Measurements from ENCODE around the gene TNNI2. TPM values are rescaled to one million over a fixed set of nuclear protein-coding genes. Genes with fewer than 3 reads are reported as not detected.

Gene TNNI2
- total RNA-seq, 1 experiment from 2014 or later: not detected

DNA sequence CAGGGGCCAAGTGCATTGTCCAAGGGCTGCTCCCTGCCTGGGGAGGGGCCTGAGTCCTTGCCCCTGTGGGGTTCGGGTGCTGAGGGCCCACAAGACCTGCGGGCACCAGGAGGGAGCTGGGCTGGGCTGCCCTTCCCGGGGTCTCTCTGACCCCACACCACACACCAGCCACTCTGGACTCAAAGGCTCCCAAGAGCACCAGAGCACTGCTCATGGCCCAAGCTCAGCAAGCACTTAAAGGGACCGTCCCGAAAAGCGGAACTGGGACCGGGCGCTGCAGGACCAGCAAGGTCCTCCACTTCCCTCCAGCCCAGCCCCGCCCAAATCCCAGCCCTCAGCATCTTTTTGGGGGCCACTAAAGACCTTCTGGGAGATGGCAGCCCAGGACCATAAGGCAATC lies 19.4 kb downstream of the TNNI2 start:
- no peak for DNase-seq
- H3K14ac ChIP-seq (ENCODE audit: insufficient read depth, low read length): no peak overlapping the region
- no peaks in the 10 kb centered on the region for H3K79me1 ChIP-seq (ENCODE audit: insufficient read depth, low read depth, low read length, poor library complexity, severe bottlenecking)
- H3K23ac ChIP-seq (ENCODE audit: insufficient read length, low read depth, low read length): no peak overlapping the region
- H2AFZ ChIP-seq (ENCODE audit: low read length): no peak overlapping the region
- H3K79me2 ChIP-seq (ENCODE audit: insufficient read depth, low read length): no peaks in the 10 kb centered on the region
- Mint-ChIP-seq H3K27ac (no peak overlapping the region; a peak in 1 of 7 replicates), H3K4me1 (0 out of 4 replicates have a peak, but pooled peaks cover 0 to under 1% of the 10 kb centered on the region in 2 experiments), H3K4me3 (no peak overlapping the region), H3K27me3 (ENCODE audit: low read depth) (peaks cover 7% of the 10 kb centered on the region), H3K9me3 (no peaks in the 10 kb centered on the region), H3K36me3 (ENCODE audit: insufficient read depth in 1 of 3, low read depth in 3 of 3) (no peaks in the 10 kb centered on the region)
- WGBS (ENCODE audit: extremely low coverage, insufficient read length, low lambda C conversion rate): no CpG with 5 or more reads among the region's 9 CpGs
- H4K5ac ChIP-seq (ENCODE audit: insufficient read length, low read depth, low read length): no peak overlapping the region
- TF ChIP-seq, protein P1, sequence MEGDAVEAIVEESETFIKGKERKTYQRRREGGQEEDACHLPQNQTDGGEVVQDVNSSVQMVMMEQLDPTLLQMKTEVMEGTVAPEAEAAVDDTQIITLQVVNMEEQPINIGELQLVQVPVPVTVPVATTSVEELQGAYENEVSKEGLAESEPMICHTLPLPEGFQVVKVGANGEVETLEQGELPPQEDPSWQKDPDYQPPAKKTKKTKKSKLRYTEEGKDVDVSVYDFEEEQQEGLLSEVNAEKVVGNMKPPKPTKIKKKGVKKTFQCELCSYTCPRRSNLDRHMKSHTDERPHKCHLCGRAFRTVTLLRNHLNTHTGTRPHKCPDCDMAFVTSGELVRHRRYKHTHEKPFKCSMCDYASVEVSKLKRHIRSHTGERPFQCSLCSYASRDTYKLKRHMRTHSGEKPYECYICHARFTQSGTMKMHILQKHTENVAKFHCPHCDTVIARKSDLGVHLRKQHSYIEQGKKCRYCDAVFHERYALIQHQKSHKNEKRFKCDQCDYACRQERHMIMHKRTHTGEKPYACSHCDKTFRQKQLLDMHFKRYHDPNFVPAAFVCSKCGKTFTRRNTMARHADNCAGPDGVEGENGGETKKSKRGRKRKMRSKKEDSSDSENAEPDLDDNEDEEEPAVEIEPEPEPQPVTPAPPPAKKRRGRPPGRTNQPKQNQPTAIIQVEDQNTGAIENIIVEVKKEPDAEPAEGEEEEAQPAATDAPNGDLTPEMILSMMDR (conservative IDR thresholded peaks at IDR 0.05): no peak
- H3K4me2 ChIP-seq (ENCODE audit: insufficient read depth, insufficient read length, low read length): no peak overlapping the region
- no peak overlapping the region for H2BK120ac ChIP-seq (ENCODE audit: low read depth, low read length, poor library complexity, severe bottlenecking)
- H3K9ac ChIP-seq (ENCODE audit: extremely low read depth, insufficient read length, low read length): no peak overlapping the region
- H3K18ac ChIP-seq (ENCODE audit: insufficient read length, low read depth, low read length): no peak overlapping the region
- H2BK15ac ChIP-seq (ENCODE audit: low read depth, low read length): no peak overlapping the region
- no peaks in the 10 kb centered on the region for H3K23me2 ChIP-seq (ENCODE audit: insufficient read length, low read depth, low read length, poor library complexity, severe bottlenecking)
- no peak overlapping the region for H3K56ac ChIP-seq (ENCODE audit: insufficient read length, low read depth, low read length)
- no peaks in the 10 kb centered on the region for H3K9me3 ChIP-seq (ENCODE audit: control insufficient read depth, low read depth, low read length)
- no peak overlapping the region for H4K8ac ChIP-seq (replicated peaks; ENCODE audit: insufficient read length, low read depth, low read length)
- H2BK12ac ChIP-seq (ENCODE audit: insufficient read length, low read depth, low read length): no peak overlapping the region
- no peak overlapping the region for H2BK5ac ChIP-seq (ENCODE audit: insufficient read length, low read length)
- no peak overlapping the region for H2BK20ac ChIP-seq (ENCODE audit: low read depth, low read length, poor library complexity, severe bottlenecking)
- H2AK5ac ChIP-seq (ENCODE audit: insufficient read length, low read length): no peak overlapping the region
- H3K27ac ChIP-seq (ENCODE audit: insufficient read length, low read depth, low read length): no peak overlapping the region
- H3K4ac ChIP-seq (ENCODE audit: low read depth, low read length): no peak overlapping the region
- H3K4me1 ChIP-seq (ENCODE audit: insufficient read depth, low read length): peaks cover 1% of the 10 kb centered on the region; the same call in 1 of the 2 replicates
- H4K91ac ChIP-seq (ENCODE audit: insufficient read length, low read depth, low read length): no peak overlapping the region
- no peaks in the 10 kb centered on the region for H4K20me1 ChIP-seq (ENCODE audit: control insufficient read depth, insufficient read depth, insufficient read length)
- no peaks in the 10 kb centered on the region for H3K27me3 ChIP-seq (ENCODE audit: insufficient read depth, low read length)
- no peak overlapping the region for H3T11ph ChIP-seq (ENCODE audit: low read length)

All from H9 (cell line).